Neutrophil (primary cell): ENCODE results near the gene PLEKHA6.

Experiments
- H3K27ac ChIP-seq: fragments of 200-600 bp; sonication (generic); 2 replicates; pipeline ENCODE4 v1.5.1; 2016; ENCODE audit warnings: mild to moderate bottlenecking, moderate library complexity
- H3K27me3 ChIP-seq: fragments of 200-600 bp; sonication (generic); 2 replicates; pipeline ENCODE4 v1.6.0; 2016; ENCODE audit warnings: mild to moderate bottlenecking
- H3K36me3 ChIP-seq: fragments of 200-600 bp; sonication (generic); 2 replicates; pipeline ENCODE4 v1.5.1; 2017
- H3K4me1 ChIP-seq, 2 experiments: fragments of 200-600 bp in 1 of 2; sonication (generic) in 1 of 2; 1 replicate in 1 of 2; 2 replicates in 1 of 2; pipeline versions ENCODE4 v1.5.1 to v1.6.1; 2013 to 2016; ENCODE audit warnings: low read depth in 1 of 2, low read length in 1 of 2, mild to moderate bottlenecking in 1 of 2, moderate library complexity in 1 of 2; ENCODE audit not compliant: control insufficient read depth in 1 of 2, insufficient read depth in 1 of 2
- H3K4me3 ChIP-seq, 2 experiments: fragments of 200-600 bp in 1 of 2; sonication (generic) in 1 of 2; 1 replicate in 1 of 2; 2 replicates in 1 of 2; pipeline ENCODE4 v1.5.1; 2013 to 2016; ENCODE audit warnings: low read depth in 1 of 2, low read length in 1 of 2, mild to moderate bottlenecking in 1 of 2, moderate library complexity in 1 of 2
- H3K9me3 ChIP-seq: fragments of 200-600 bp; sonication (generic); 2 replicates; pipeline ENCODE4 v1.5.1; 2016
- CTCF ChIP-seq: fragments of 200-600 bp; sonication (generic); IDR thresholded peaks from 2 replicates; pipeline ENCODE4 v1.5.1; 2016; ENCODE audit warnings: antibody characterized with exemption

The PLEKHA6 gene

GRCh38 chr1:204318324-204318723 lies 41.4 kb downstream of the PLEKHA6 start:
- Histone ChIP-seq H3K4me3 (no peak overlapping the region), H3K27me3 (peaks cover 7% of the 10 kb centered on the region), H3K36me3 (no peaks in the 10 kb centered on the region), H3K4me1 (no peaks in the 10 kb centered on the region), H3K9me3 (no peaks in the 10 kb centered on the region), H3K27ac (no peak overlapping the region)
- TF ChIP-seq CTCF = no peak

DNA sequence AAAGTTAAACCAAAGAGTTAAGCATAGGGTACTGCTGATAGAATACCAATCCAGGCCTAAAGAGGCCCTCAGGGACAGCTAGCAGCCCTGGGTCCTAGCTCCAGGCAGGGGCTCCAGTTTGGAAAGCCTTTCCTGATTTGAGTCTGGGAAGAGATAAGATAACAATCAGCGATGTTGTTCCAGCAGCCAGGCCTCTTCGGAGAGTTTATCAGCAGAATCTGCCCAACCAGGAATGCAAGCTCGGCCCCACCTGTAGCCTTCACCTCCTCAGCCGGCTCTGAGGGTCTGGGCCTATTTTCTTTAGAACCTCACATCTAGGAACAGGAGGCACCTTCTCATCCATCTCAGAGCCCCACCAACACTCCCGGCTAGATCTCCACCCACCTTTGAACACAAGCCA lies 42.6 kb downstream of the PLEKHA6 start:
- no peaks in the 10 kb centered on the region for H3K36me3 ChIP-seq
- no peak overlapping the region for H3K4me3 ChIP-seq
- no peak for TF ChIP-seq CTCF
- H3K4me1 ChIP-seq = no peaks in the 10 kb centered on the region
- peaks cover 9% of the 10 kb centered on the region for H3K27me3 ChIP-seq
- no peak overlapping the region for H3K27ac ChIP-seq
- no peaks in the 10 kb centered on the region for H3K9me3 ChIP-seq

- Histone ChIP-seq H3K4me3 (no peak overlapping the region), H3K36me3 (no peaks in the 10 kb centered on the region), H3K9me3 (no peaks in the 10 kb centered on the region), H3K4me1 (no peaks in the 10 kb centered on the region), H3K27me3 (peaks cover 9% of the 10 kb centered on the region), H3K27ac (no peak overlapping the region)
- TF ChIP-seq CTCF = no peak
Measured at GRCh38 chr1:204316164-204316563, 43.6 kb downstream of the PLEKHA6 start.

- Histone ChIP-seq H3K27me3 (peaks cover 9% of the 10 kb centered on the region), H3K36me3 (no peaks in the 10 kb centered on the region), H3K4me1 (no peaks in the 10 kb centered on the region), H3K27ac (no peak overlapping the region), H3K9me3 (no peaks in the 10 kb centered on the region), H3K4me3 (no peak overlapping the region)
- no peak for TF ChIP-seq CTCF
Measured at GRCh38 chr1:204314893-204315658, 44.7 kb downstream of the PLEKHA6 start.

- Histone ChIP-seq H3K4me3 (no peak overlapping the region), H3K27me3 (peaks cover 9% of the 10 kb centered on the region), H3K27ac (no peak overlapping the region), H3K9me3 (no peaks in the 10 kb centered on the region), H3K4me1 (no peaks in the 10 kb centered on the region), H3K36me3 (no peaks in the 10 kb centered on the region)
- no peak for TF ChIP-seq CTCF
Measured at GRCh38 chr1:204314171-204314892, 45.4 kb downstream of the PLEKHA6 start.
